ENCODE measurements around the gene TOMM6.
"Not testable (repeated sequence)": the region's sequence is repeated elsewhere in the genome, so short reads cannot be mapped to it uniquely, and the experiment has no call there.

Gene TOMM6

DNA sequence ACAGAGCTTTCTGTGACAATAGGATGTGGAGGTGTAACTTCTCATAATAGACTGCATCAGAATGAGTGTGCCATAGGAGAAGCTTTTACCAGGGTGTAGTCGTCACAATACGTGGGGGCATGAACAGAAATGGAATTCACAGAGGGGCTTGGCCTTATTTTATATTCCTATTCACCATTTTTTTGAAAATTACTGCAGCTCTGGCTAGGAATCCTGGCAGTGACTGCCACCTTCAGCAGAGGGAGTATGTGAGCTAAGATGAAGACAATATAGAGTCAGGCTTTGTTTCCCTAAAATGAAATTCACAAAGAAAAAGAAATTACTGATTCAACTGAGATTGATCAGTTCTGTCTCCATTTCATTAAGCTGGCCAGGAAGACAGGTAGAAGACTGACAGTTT lies 13.9 kb downstream of the TOMM6 start:
- H3K4me3 ChIP-seq (ENCODE audit: low read depth, low read length) = no peak overlapping the region
- TF ChIP-seq, protein P1, sequence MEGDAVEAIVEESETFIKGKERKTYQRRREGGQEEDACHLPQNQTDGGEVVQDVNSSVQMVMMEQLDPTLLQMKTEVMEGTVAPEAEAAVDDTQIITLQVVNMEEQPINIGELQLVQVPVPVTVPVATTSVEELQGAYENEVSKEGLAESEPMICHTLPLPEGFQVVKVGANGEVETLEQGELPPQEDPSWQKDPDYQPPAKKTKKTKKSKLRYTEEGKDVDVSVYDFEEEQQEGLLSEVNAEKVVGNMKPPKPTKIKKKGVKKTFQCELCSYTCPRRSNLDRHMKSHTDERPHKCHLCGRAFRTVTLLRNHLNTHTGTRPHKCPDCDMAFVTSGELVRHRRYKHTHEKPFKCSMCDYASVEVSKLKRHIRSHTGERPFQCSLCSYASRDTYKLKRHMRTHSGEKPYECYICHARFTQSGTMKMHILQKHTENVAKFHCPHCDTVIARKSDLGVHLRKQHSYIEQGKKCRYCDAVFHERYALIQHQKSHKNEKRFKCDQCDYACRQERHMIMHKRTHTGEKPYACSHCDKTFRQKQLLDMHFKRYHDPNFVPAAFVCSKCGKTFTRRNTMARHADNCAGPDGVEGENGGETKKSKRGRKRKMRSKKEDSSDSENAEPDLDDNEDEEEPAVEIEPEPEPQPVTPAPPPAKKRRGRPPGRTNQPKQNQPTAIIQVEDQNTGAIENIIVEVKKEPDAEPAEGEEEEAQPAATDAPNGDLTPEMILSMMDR (IDR thresholded peaks at IDR 0.05; ENCODE audit: low read depth, low read length, missing control alignments) = peak; percentile 34
- DNase-seq (ENCODE audit: low read depth) = no peak

DNA sequence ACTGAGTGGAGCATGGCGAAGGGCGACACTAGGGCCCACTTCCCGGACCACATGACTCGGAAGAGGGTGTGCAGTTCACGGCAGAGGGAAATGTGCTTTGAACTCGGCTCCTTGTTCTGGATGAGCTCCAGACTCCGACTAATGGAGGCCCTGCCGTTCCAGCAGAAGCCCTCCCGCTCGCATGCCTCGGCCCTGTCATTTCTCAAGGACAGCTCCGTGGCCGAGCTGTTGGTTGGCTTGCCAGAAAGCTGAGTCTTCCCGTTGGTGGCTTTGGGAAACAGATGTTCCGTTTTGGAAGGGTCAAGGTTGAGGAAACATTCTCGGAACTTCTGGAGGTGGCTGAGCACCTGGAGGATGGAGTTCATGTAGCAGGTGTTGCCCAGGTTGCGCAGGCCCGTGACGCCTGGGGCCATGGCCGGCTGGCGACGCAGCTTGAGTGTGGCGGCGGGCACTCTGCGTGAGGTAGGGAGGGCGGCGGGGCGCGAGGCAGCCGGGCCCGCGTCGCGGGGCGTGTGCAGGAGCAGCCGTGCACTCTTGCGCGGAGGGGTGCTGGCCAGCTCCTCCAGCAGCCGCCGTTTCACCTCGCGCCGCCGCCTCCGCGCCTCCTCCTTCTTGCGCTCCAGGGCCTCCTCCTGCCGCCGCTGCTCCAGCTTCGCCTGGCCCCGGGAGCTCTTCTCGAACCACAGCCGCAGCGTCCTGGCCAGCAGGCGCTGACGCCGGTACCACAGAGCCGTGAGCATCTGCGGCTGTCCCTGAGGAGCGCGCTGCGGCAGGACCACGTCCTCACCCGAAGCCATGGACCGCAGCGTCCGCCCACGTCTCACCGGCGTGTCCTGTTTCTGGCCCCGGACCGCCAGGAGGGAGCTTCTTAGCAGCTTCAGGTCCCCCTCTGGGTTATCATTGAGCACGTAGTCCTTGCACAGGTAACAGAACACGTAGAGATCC lies 18.6 kb downstream of the TOMM6 start:
- no peak for DNase-seq (ENCODE audit: low read depth)
- no peak overlapping the region for H3K4me3 ChIP-seq (ENCODE audit: low read depth, low read length)
- TF ChIP-seq, protein P1 (IDR thresholded peaks at IDR 0.05; ENCODE audit: low read depth, low read length, missing control alignments) = no peak

GRCh38 chr6:41811095-41811494 lies 23.6 kb downstream of the TOMM6 start:
- H3K4me3 ChIP-seq (ENCODE audit: low read depth, low read length) = no peak overlapping the region
- TF ChIP-seq, protein P1 (IDR thresholded peaks at IDR 0.05; ENCODE audit: low read depth, low read length, missing control alignments) = no peak
- no peak for DNase-seq (ENCODE audit: low read depth)

GRCh38 chr6:41811946-41812345 lies 24.5 kb downstream of the TOMM6 start:
- H3K4me3 ChIP-seq (ENCODE audit: low read depth, low read length); DNase-seq (ENCODE audit: low read depth): not testable (repeated sequence)

- no peak overlapping the region for H3K4me3 ChIP-seq (ENCODE audit: low read depth, low read length)
- TF ChIP-seq, protein P1 (IDR thresholded peaks at IDR 0.05; ENCODE audit: low read depth, low read length, missing control alignments) = no peak
- DNase-seq (ENCODE audit: low read depth) = no peak
Measured at GRCh38 chr6:41813469-41813868, 26.0 kb downstream of the TOMM6 start.

DNA sequence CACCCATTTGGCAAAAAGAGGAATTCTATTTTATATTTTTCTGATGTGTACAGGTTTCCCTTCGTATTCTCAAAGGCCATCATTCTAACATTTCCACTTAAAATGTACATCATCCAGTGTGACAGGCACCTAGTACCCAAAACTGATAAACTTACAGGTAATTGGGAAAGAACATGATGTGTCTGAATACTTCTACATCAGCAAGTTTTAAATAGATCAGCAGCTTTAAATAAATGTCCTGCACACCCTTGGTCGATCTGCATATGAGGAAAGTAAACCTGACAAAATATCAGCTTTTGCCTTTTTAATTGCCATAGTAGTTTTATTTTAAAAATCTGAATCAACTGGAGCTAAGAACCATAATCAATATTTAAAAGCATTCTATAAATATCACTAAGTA lies 26.5 kb downstream of the TOMM6 start:
- DNase-seq (ENCODE audit: low read depth) = no peak

GRCh38 chr6:41814629-41815028 lies 27.1 kb downstream of the TOMM6 start:
- no peak for DNase-seq (ENCODE audit: low read depth)
- no peak overlapping the region for H3K4me3 ChIP-seq (ENCODE audit: low read depth, low read length)
- TF ChIP-seq, protein P1 (IDR thresholded peaks at IDR 0.05; ENCODE audit: low read depth, low read length, missing control alignments) = no peak

More for the DNA sequence above, 26.5 kb downstream of the TOMM6 start:
- H3K4me3 ChIP-seq (ENCODE audit: low read depth, low read length) = no peak overlapping the region
- TF ChIP-seq, protein P1 (IDR thresholded peaks at IDR 0.05; ENCODE audit: low read depth, low read length, missing control alignments) = no peak

Data from GM12864 (cell line).